Calu3 (cell line): ENCODE measurements around the gene RFTN1. TPM values are rescaled to one million over a fixed set of nuclear protein-coding genes. Genes with fewer than 3 reads are reported as not detected.

Source experiments
- BruUV-seq: library from RNA; stranded (reverse); fragments of 400-500 nt; replicated peaks from 2 replicates; lab custom pipeline; 2021; lab: Mats Ljungman, UMichigan
- CTCF ChIA-PET: fragments of 300-600 bp; sonication (Branson Sonifier 250); formaldehyde crosslinking; loops from one replicate; lab custom pipeline; 2022; ENCODE audit warnings: antibody characterized with exemption; lab: Charles Lee
- DNase-seq: peaks from one replicate; pipeline ENCODE4 v3.0.0; 2022
- H3K27ac Mint-ChIP-seq: one replicate; pipeline ENCODE4 v1.8.0; 2022; ENCODE audit warnings: mixed read lengths; ENCODE audit not compliant: unreplicated experiment
- H3K27me3 Mint-ChIP-seq: one replicate; pipeline ENCODE4 v1.8.0; 2022; ENCODE audit warnings: mixed read lengths; ENCODE audit not compliant: unreplicated experiment
- H3K36me3 Mint-ChIP-seq: one replicate; pipeline ENCODE4 v1.8.0; 2022; ENCODE audit warnings: mild to moderate bottlenecking, moderate library complexity, mixed read lengths; ENCODE audit not compliant: insufficient read depth, unreplicated experiment
- H3K4me1 Mint-ChIP-seq: one replicate; pipeline ENCODE4 v1.8.0; 2022; ENCODE audit warnings: mild to moderate bottlenecking, low read depth, mixed read lengths; ENCODE audit not compliant: unreplicated experiment
- H3K4me3 Mint-ChIP-seq: one replicate; pipeline ENCODE4 v1.8.0; 2022; ENCODE audit warnings: mild to moderate bottlenecking, low read depth, moderate library complexity, mixed read lengths; ENCODE audit not compliant: unreplicated experiment
- H3K9me3 Mint-ChIP-seq: one replicate; pipeline ENCODE4 v1.8.0; 2022; ENCODE audit warnings: low read depth, mixed read lengths; ENCODE audit not compliant: unreplicated experiment
- CTCF ChIP-seq: fragments of 200-600 bp; IDR thresholded peaks from one replicate; pipeline ENCODE4 v1.8.0; 2022; ENCODE audit warnings: antibody characterized with exemption; ENCODE audit not compliant: unreplicated experiment
- intact Hi-C: fragments of 100-400 bp; cut with micrococcal nuclease; formaldehyde crosslinking; loops from one replicate; pipeline ENCODE4 v1.10.0; 2022; ENCODE audit not compliant: unreplicated experiment
- total RNA-seq: library from RNA; stranded (reverse); gene quantifications from 2 replicates; pipeline ENCODE4 v1.2.3, GENCODE V29; 2022

The RFTN1 gene
- total RNA-seq, 1 experiment from 2014 or later, result 1.6 TPM

GRCh38 chr3:16298891-16299290 lies 214.6 kb downstream of the RFTN1 start:
- no peak for DNase-seq
- Mint-ChIP-seq H3K27ac (no peak overlapping the region), H3K4me1 (no peaks in the 10 kb centered on the region), H3K9me3 (no peaks in the 10 kb centered on the region), H3K4me3 (no peak overlapping the region), H3K36me3 (peaks cover 4% of the 10 kb centered on the region), H3K27me3 (no peaks in the 10 kb centered on the region)
- CTCF ChIA-PET, result no interaction called here
- intact Hi-C loops, result no loop called here
- BruUV-seq, result no TSS peak
- no peak for TF ChIP-seq CTCF

GRCh38 chr3:16297997-16298885 lies 215.3 kb downstream of the RFTN1 start:
- CTCF ChIA-PET, result no interaction called here
- intact Hi-C loops, result no loop called here
- no peak for TF ChIP-seq CTCF
- Mint-ChIP-seq H3K27ac (no peak overlapping the region), H3K4me1 (no peaks in the 10 kb centered on the region), H3K4me3 (no peak overlapping the region), H3K36me3 (peaks cover 4% of the 10 kb centered on the region), H3K9me3 (no peaks in the 10 kb centered on the region), H3K27me3 (no peaks in the 10 kb centered on the region)
- no peak for DNase-seq
- no TSS peak for BruUV-seq

GRCh38 chr3:16295298-16295890 lies 218.1 kb downstream of the RFTN1 start:
- intact Hi-C loops, result no loop called here
- Mint-ChIP-seq H3K4me1 (no peaks in the 10 kb centered on the region), H3K9me3 (peaks cover 4% of the 10 kb centered on the region), H3K36me3 (peaks cover 8% of the 10 kb centered on the region), H3K27ac (no peak overlapping the region), H3K27me3 (no peaks in the 10 kb centered on the region), H3K4me3 (no peak overlapping the region)
- BruUV-seq, result no TSS peak
- TF ChIP-seq CTCF, result no peak
- no peak for DNase-seq
- CTCF ChIA-PET, result interaction anchor here (0.5 kb wide), 1 partner anchor 13 kb away, joined by 3 read pairs; no protein-coding TSS in a partner anchor

GRCh38 chr3:16294844-16295243 lies 218.7 kb downstream of the RFTN1 start:
- Mint-ChIP-seq H3K4me1 (no peaks in the 10 kb centered on the region), H3K27ac (no peak overlapping the region), H3K9me3 (peaks cover 4% of the 10 kb centered on the region), H3K4me3 (no peak overlapping the region), H3K36me3 (peaks cover 8% of the 10 kb centered on the region), H3K27me3 (no peaks in the 10 kb centered on the region)
- BruUV-seq, result no TSS peak
- no peak for DNase-seq
- no peak for TF ChIP-seq CTCF
- intact Hi-C loops, result no loop called here
- CTCF ChIA-PET, result interaction anchor here (0.5 kb wide), 1 partner anchor 12 kb away, joined by 3 read pairs; no protein-coding TSS in a partner anchor
